Type B pancreatic cell (in vitro differentiated cells): ENCODE results near the gene CENPP. TPM values are rescaled to one million over a fixed set of nuclear protein-coding genes. Genes with fewer than 3 reads are reported as not detected.

ENCODE experiments used
- DNase-seq: peaks from one replicate; pipeline ENCODE4 v3.0.0; 2021; ENCODE audit warnings: mixed read lengths; ENCODE audit not compliant: unreplicated experiment; ENCODE audit errors: extremely low spot score
- H3K27ac Mint-ChIP-seq: 2 replicates; pipeline ENCODE4 v1.8.0; 2021; ENCODE audit warnings: mild to moderate bottlenecking, mixed read lengths
- H3K27me3 Mint-ChIP-seq: 2 replicates; pipeline ENCODE4 v1.8.0; 2021; ENCODE audit warnings: mixed read lengths
- H3K36me3 Mint-ChIP-seq: 2 replicates; pipeline ENCODE4 v1.8.0; 2021; ENCODE audit warnings: mixed read lengths
- H3K4me1 Mint-ChIP-seq: one replicate; pipeline ENCODE4 v1.8.0; 2021; ENCODE audit warnings: mixed read lengths; ENCODE audit not compliant: unreplicated experiment
- H3K4me3 Mint-ChIP-seq: 2 replicates; pipeline ENCODE4 v1.8.0; 2021; ENCODE audit warnings: mild to moderate bottlenecking, mixed read lengths
- H3K9me3 Mint-ChIP-seq: 2 replicates; pipeline ENCODE4 v1.8.0; 2021; ENCODE audit warnings: mixed read lengths
- CTCF ChIP-seq: fragments of 200-600 bp; sonication (generic); conservative IDR thresholded peaks from 2 replicates; pipeline ENCODE4 v1.5.0; 2021; ENCODE audit warnings: antibody characterized with exemption, mild to moderate bottlenecking
- total RNA-seq: library from RNA; stranded (reverse); gene quantifications from 2 replicates; pipeline ENCODE4 v1.2.1, GENCODE V29; 2021; ENCODE audit warnings: low replicate concordance

CENPP gene
- total RNA-seq, 1 donor from 2014 or later = 7.6 TPM

DNA sequence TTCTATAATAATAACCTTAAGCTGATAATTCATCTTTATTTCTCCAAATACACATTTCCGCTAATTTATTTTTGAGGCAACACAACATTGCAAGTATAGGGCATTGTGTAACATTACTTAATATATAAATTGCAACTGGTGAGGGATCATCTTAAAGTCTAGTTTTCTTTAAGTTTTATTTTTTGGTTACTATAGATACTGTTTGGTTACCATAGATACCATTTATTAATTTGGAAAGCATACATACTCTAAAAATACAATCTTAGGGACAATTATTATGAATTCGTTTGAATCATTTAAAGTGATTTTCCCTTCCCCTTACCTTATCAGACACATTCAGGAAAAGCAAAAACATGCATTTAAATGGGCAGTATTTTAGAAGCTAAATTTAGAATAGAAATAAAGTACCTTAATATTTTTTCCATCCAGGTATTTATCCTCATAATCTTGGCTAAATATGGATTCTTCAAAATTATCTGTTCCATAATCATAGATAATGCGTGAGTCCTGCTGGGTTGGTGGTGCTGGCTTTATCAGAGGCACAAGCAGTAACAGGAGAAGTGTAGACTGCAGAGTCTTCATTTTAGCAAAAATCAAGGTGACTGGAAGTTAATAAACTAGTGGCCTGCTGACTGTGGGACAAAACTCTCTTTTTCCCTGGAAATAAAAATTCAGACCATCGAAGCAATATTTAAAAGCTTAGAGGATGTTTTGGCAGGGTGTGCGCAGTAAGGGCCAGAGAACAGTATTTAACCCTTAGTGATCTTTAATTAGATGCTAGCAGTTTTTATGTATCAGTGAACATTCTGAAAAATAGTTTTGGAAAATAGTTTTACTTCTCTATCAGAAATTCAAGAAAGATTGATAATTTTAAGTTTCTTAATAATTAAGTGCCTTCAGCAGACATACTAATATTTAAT lies 77.3 kb downstream of the CENPP start:
- Mint-ChIP-seq H3K27ac (no peak overlapping the region), H3K9me3 (no peaks in the 10 kb centered on the region), H3K4me3 (no peak overlapping the region), H3K4me1 (peaks cover 5% of the 10 kb centered on the region), H3K36me3 (no peaks in the 10 kb centered on the region), H3K27me3 (no peaks in the 10 kb centered on the region)
- no peak for TF ChIP-seq CTCF
- no peak for DNase-seq

DNA sequence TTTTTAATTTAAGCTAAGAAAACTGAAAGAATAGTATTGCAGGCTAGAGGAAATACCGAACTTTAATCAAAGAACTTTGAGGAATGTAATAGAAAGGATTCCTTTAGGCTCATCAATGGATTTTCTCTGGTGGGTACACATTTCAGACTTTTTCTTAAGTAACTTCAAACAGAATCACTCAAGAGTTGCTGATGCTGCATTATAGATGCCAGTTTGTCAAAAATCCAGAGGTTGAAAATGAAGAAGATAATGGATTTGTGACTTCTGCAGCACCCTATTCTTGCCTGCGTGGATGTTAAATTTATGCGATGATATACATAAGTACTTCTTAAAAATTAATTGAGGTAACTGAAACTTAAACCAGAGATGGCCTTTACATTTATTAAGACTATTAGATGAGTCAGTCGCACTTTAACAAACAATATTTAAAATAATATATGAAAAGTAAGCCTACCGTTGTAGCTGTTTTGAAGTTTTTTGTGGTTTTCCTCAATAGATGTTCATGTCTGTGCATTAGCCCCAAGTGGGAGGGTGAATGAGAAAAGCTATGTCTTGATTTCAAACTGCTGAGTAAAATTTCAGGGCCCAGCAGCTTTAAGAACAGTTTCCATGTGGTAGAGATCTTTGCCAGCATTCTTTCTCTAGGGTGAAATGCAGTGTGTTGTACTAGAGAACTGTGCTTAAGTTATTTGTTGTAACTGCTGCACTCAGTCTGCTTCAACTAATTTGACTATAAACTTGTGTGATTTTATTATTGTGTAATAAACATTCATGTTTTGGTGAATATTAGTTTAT lies 78.5 kb downstream of the CENPP start, which contains the start of gene OGN:
TSS of gene OGN (minus strand) at position 537 of the 795 bp plus-strand sequence. CDS start 1,171 bp downstream, outside the sequence.
- no peak within 1 kb of the TSS for H3K4me3 Mint-ChIP-seq
- H3K9me3 Mint-ChIP-seq = no peaks in the 10 kb centered on the region
- H3K27ac Mint-ChIP-seq = no peak within 1 kb of the TSS
- no peaks in the 10 kb centered on the region for H3K27me3 Mint-ChIP-seq
- peaks cover 5% of the 10 kb centered on the region for H3K4me1 Mint-ChIP-seq
- DNase-seq = no peak
- TF ChIP-seq CTCF = no peak
- H3K36me3 Mint-ChIP-seq = no peaks in the 10 kb centered on the region

DNA sequence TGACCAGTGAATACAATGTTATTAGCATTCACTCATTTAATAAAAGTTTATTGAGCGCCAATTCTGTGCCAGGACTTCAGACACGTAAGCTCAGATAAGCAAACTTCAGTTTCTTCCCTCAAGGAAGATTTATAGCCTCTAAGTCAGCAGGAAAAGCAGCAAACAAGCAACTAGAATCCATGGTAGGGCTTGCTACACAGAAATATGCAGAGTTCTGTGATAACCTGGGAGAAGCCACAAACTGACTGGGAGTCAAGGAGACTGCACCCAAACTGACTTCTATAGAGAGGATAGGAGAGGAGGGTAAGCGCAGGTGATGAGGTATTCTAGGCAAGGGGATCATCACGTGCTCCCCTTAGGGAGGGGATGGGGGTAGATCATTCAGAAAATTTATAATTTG lies 80.1 kb downstream of the CENPP start:
- Mint-ChIP-seq H3K27ac (no peak overlapping the region), H3K9me3 (no peaks in the 10 kb centered on the region), H3K4me3 (no peak overlapping the region)

GRCh38 chr9:92406477-92406876 lies 80.7 kb downstream of the CENPP start:
- Mint-ChIP-seq H3K4me1 (peaks cover 5% of the 10 kb centered on the region), H3K27ac (no peak overlapping the region), H3K9me3 (no peaks in the 10 kb centered on the region), H3K27me3 (no peaks in the 10 kb centered on the region), H3K4me3 (no peak overlapping the region), H3K36me3 (no peaks in the 10 kb centered on the region)
- no peak for DNase-seq
- no peak for TF ChIP-seq CTCF

More for the DNA sequence above, 80.1 kb downstream of the CENPP start:
- Mint-ChIP-seq H3K4me1 (peaks cover 5% of the 10 kb centered on the region), H3K27me3 (no peaks in the 10 kb centered on the region), H3K36me3 (no peaks in the 10 kb centered on the region)
- no peak for DNase-seq
- TF ChIP-seq CTCF = no peak

DNA sequence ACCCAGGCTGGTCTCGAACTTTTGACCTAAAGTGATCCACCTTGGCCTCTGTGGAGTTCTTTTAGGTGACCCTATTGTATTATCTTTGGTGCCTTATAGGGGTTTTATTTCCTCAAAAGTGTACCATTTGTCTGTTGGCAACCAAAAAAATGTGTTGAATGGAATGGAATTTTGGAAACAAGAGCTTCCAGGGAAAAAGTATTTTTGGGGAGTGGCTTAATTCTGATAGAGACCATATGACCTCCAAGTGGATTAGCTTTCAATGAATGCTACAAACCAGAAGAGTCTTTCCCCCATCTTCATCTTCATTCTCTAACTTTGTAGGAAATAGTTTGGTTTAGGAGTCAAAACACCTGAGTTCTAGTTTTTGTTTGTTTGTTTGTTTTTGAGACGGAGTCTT lies 82.1 kb downstream of the CENPP start:
- H3K27ac Mint-ChIP-seq = no peak overlapping the region
- H3K27me3 Mint-ChIP-seq = no peaks in the 10 kb centered on the region
- TF ChIP-seq CTCF = no peak
- no peaks in the 10 kb centered on the region for H3K9me3 Mint-ChIP-seq
- no peak overlapping the region for H3K4me3 Mint-ChIP-seq
- DNase-seq = no peak
- H3K36me3 Mint-ChIP-seq = no peaks in the 10 kb centered on the region
- peaks cover 5% of the 10 kb centered on the region for H3K4me1 Mint-ChIP-seq
